Measurements from ENCODE around the gene MCFD2.
A peak's percentile ranks its signal among the peaks of the same experiment; 100 is the strongest.

Gene MCFD2

GRCh38 chr2:46915811-46916630, 415 bp upstream of the MCFD2 start:
- Histone ChIP-seq H3K27me3 (ENCODE audit: insufficient read depth, poor library complexity, severe bottlenecking) (no peaks in the 10 kb centered on the region), H3K27ac (replicated peaks) (peak overlapping the region; percentile 92), H3K4me3 (replicated peaks; ENCODE audit: insufficient read depth, low read length) (peak overlapping the region; percentile 76)
- DNase-seq (ENCODE audit: low read depth in 1 of 2, low spot score in 1 of 2), result peak; percentile 82 to 93
- TF ChIP-seq POLR2AphosphoS5 (IDR thresholded peaks at IDR 0.05; ENCODE audit: low read depth) (peak; percentile 70; the same call in 1 of the 2 replicates), GABPA (IDR thresholded peaks at IDR 0.05; ENCODE audit: low read depth) (peak; percentile 74), CTCF (IDR thresholded peaks at IDR 0.05; ENCODE audit: insufficient read depth, low read length) (no peak)

GRCh38 chr2:46914578-46915230, 902 bp downstream of the MCFD2 start:
- H3K27ac ChIP-seq (replicated peaks), result peak overlapping the region; percentile 92
- no peaks in the 10 kb centered on the region for H3K27me3 ChIP-seq (ENCODE audit: insufficient read depth, poor library complexity, severe bottlenecking)
- TF ChIP-seq SPI1 (IDR thresholded peaks at IDR 0.05; ENCODE audit: borderline replicate concordance, low read depth) (no peak), CTCF (IDR thresholded peaks at IDR 0.05; ENCODE audit: insufficient read depth, low read length) (no peak), POLR2AphosphoS5 (IDR thresholded peaks at IDR 0.05; ENCODE audit: low read depth) (no peak), REST (IDR thresholded peaks at IDR 0.05; ENCODE audit: insufficient replicate concordance, low read depth) (no peak), GABPA (IDR thresholded peaks at IDR 0.05; ENCODE audit: low read depth) (no peak)
- no peak for DNase-seq (ENCODE audit: low read depth in 1 of 2, low spot score in 1 of 2)
- peak overlapping the region; percentile 76 for H3K4me3 ChIP-seq (replicated peaks; ENCODE audit: insufficient read depth, low read length)

- no peak for TF ChIP-seq CTCF (IDR thresholded peaks at IDR 0.05; ENCODE audit: insufficient read depth, low read length)
- TF ChIP-seq POLR2AphosphoS5 (IDR thresholded peaks at IDR 0.05; ENCODE audit: low read depth), result no peak
- TF ChIP-seq SPI1 (IDR thresholded peaks at IDR 0.05; ENCODE audit: borderline replicate concordance, low read depth), result no peak
- no peak for TF ChIP-seq GABPA (IDR thresholded peaks at IDR 0.05; ENCODE audit: low read depth)
- TF ChIP-seq REST (IDR thresholded peaks at IDR 0.05; ENCODE audit: insufficient replicate concordance, low read depth), result no peak
- Histone ChIP-seq H3K4me3 (replicated peaks; ENCODE audit: insufficient read depth, low read length) (peak overlapping the region; percentile 76), H3K27ac (replicated peaks) (peak overlapping the region; percentile 92), H3K27me3 (ENCODE audit: insufficient read depth, poor library complexity, severe bottlenecking) (no peaks in the 10 kb centered on the region)
- peak; percentile 38 to 56 for DNase-seq (ENCODE audit: low read depth in 1 of 2, low spot score in 1 of 2)
Observed at GRCh38 chr2:46913471-46914381, 1.9 kb downstream of the MCFD2 start.

Measured in HL-60 (cell line).